DND-41 (cell line): Measurements from ENCODE around the gene ZNF117.
"Not testable (repeated sequence)": the region's sequence is repeated elsewhere in the genome, so short reads cannot be mapped to it uniquely, and the experiment has no call there.

ENCODE experiments used
- ATAC-seq: fragments of 200-7000 bp; cut with Tn5 transposase; 3 replicates; pipeline ENCODE4 v1.9.1; 2021; ENCODE audit warnings: low read depth; ENCODE audit not compliant: insufficient read depth
- DNase-seq: peaks from one replicate; pipeline ENCODE4 v3.0.0-alpha.2; 2020
- H2AFZ ChIP-seq: 2 replicates; pipeline ENCODE4 v1.6.0; 2012; ENCODE audit warnings: low read depth, low read length
- H3K27ac ChIP-seq: 2 replicates; pipeline ENCODE4 v1.5.1; 2012; ENCODE audit warnings: low read length, inconsistent platforms
- H3K27me3 ChIP-seq: fragments of 200-600 bp; sonication (generic); 2 replicates; pipeline ENCODE4 v1.6.0; 2012; ENCODE audit warnings: low read length, mild to moderate bottlenecking, inconsistent platforms; ENCODE audit not compliant: insufficient read depth, poor library complexity
- H3K36me3 ChIP-seq: 2 replicates; pipeline ENCODE4 v1.5.1; 2012; ENCODE audit warnings: low read length, inconsistent platforms; ENCODE audit not compliant: insufficient read depth
- H3K4me1 ChIP-seq: 2 replicates; pipeline ENCODE4 v1.5.1; 2012; ENCODE audit warnings: mild to moderate bottlenecking, low read length; ENCODE audit not compliant: insufficient read depth
- H3K4me2 ChIP-seq: 2 replicates; pipeline ENCODE4 v1.6.0; 2012; ENCODE audit warnings: mild to moderate bottlenecking, moderate library complexity, low read length, inconsistent platforms; ENCODE audit not compliant: insufficient read depth
- H3K4me3 ChIP-seq, 2 experiments: fragments of 200-600 bp in 1 of 2; shearing (Covaris generic) in 1 of 2; 2 replicates each; pipeline ENCODE4 v1.5.1; 2012 to 2016; ENCODE audit warnings: inconsistent platforms in 2 of 2, low read length in 2 of 2, mild to moderate bottlenecking in 2 of 2, low read depth in 1 of 2, moderate library complexity in 1 of 2
- H3K79me2 ChIP-seq: 2 replicates; pipeline ENCODE4 v1.6.0; 2012; ENCODE audit warnings: low read length, inconsistent platforms; ENCODE audit not compliant: insufficient read depth
- H3K9ac ChIP-seq: 2 replicates; pipeline ENCODE4 v1.6.0; 2012; ENCODE audit warnings: low read depth, mild to moderate bottlenecking, inconsistent platforms, low read length, moderate library complexity
- H3K9me3 ChIP-seq: 2 replicates; pipeline ENCODE4 v1.5.1; 2012; ENCODE audit warnings: low read length, moderate library complexity, mild to moderate bottlenecking, inconsistent platforms; ENCODE audit not compliant: insufficient read depth, severe bottlenecking
- H4K20me1 ChIP-seq: 2 replicates; pipeline ENCODE4 v1.6.0; 2012; ENCODE audit warnings: low read length; ENCODE audit not compliant: insufficient read depth

The ZNF117 gene

GRCh38 chr7:65033391-65033790 is 42.6 kb upstream of the ZNF117 start:
- H3K27me3 ChIP-seq, DNase-seq, H3K4me3 ChIP-seq, H3K36me3 ChIP-seq, ATAC-seq, H3K79me2 ChIP-seq, H3K9me3 ChIP-seq, H3K27ac ChIP-seq, H3K9ac ChIP-seq, H2AFZ ChIP-seq, H3K4me2 ChIP-seq, H3K4me1 ChIP-seq, H4K20me1 ChIP-seq: not testable (repeated sequence)

- H2AFZ ChIP-seq, H3K4me2 ChIP-seq, H3K4me1 ChIP-seq, H3K27me3 ChIP-seq, H4K20me1 ChIP-seq, H3K36me3 ChIP-seq, DNase-seq, H3K79me2 ChIP-seq, H3K9me3 ChIP-seq, H3K27ac ChIP-seq, H3K9ac ChIP-seq, ATAC-seq, H3K4me3 ChIP-seq: not testable (repeated sequence)
Measured at GRCh38 chr7:65025023-65025422, 34.2 kb upstream of the ZNF117 start.

GRCh38 chr7:65020978-65021377 is 30.1 kb upstream of the ZNF117 start:
- not testable (repeated sequence) for H3K27me3 ChIP-seq, H3K4me2 ChIP-seq, H3K79me2 ChIP-seq, ATAC-seq, H4K20me1 ChIP-seq, H3K9ac ChIP-seq, H3K4me3 ChIP-seq, DNase-seq, H3K27ac ChIP-seq, H2AFZ ChIP-seq, H3K9me3 ChIP-seq, H3K36me3 ChIP-seq, H3K4me1 ChIP-seq

GRCh38 chr7:65009881-65010280 is 19.0 kb upstream of the ZNF117 start:
- Histone ChIP-seq H3K79me2 (peaks cover 18% of the 10 kb centered on the region), H3K4me1 (peaks cover 18% of the 10 kb centered on the region)
- not testable (repeated sequence) for H3K4me2 ChIP-seq, H3K36me3 ChIP-seq, H4K20me1 ChIP-seq, H3K9me3 ChIP-seq, H3K4me3 ChIP-seq, H3K27ac ChIP-seq, DNase-seq, ATAC-seq, H2AFZ ChIP-seq, H3K9ac ChIP-seq, H3K27me3 ChIP-seq

GRCh38 chr7:65009394-65009793 is 18.6 kb upstream of the ZNF117 start:
- not testable (repeated sequence) for H3K27ac ChIP-seq, H3K36me3 ChIP-seq, H4K20me1 ChIP-seq, H3K9me3 ChIP-seq, H3K4me3 ChIP-seq, H3K4me2 ChIP-seq, H3K27me3 ChIP-seq, ATAC-seq, DNase-seq, H2AFZ ChIP-seq, H3K9ac ChIP-seq
- Histone ChIP-seq H3K79me2 (peaks cover 23% of the 10 kb centered on the region), H3K4me1 (peaks cover 23% of the 10 kb centered on the region)

- Histone ChIP-seq H3K79me2 (peaks cover 47% of the 10 kb centered on the region), H3K27ac (peak overlapping the region; percentile 48), H3K36me3 (peaks cover 26% of the 10 kb centered on the region), H3K9ac (peak overlapping the region; percentile 29), H3K4me2 (peak overlapping the region; percentile 80), H3K4me3 (peak overlapping the region in 1 of 2 experiments; percentile 80; a peak in 2 of 4 replicates), H2AFZ (peak overlapping the region; percentile 81), H3K9me3 (peaks cover 12% of the 10 kb centered on the region), H3K4me1 (peaks cover 29% of the 10 kb centered on the region)
- not testable (repeated sequence) for H3K27me3 ChIP-seq, H4K20me1 ChIP-seq
- DNase-seq (peak; percentile 31), ATAC-seq (0 out of 3 replicates have a peak, but pooled peaks have one; percentile 13)
Measured at GRCh38 chr7:65007036-65007435, 16.2 kb upstream of the ZNF117 start.
